Activated gamma-delta T cell (primary cell): ENCODE data around the gene SLC26A9.

Experiments used
- DNase-seq: peaks from one replicate; lab custom pipeline; 2025; lab: John Stamatoyannopoulos, UW

SLC26A9 gene

GRCh38 chr1:205972491-205973168, 29.4 kb upstream of the SLC26A9 start:
- no peak for DNase-seq

GRCh38 chr1:205972081-205972480, 28.8 kb upstream of the SLC26A9 start:
- no peak for DNase-seq

GRCh38 chr1:205971082-205971481, 27.8 kb upstream of the SLC26A9 start:
- no peak for DNase-seq

GRCh38 chr1:205970486-205970885, 27.2 kb upstream of the SLC26A9 start:
- DNase-seq = no peak

- DNase-seq = no peak
These were observed 26.0 kb upstream of the SLC26A9 start for GRCh38 chr1:205969229-205969628.

- DNase-seq = no peak
These were observed 24.5 kb upstream of the SLC26A9 start for GRCh38 chr1:205967554-205968335.

GRCh38 chr1:205965036-205965884, 22.0 kb upstream of the SLC26A9 start:
- DNase-seq = no peak

GRCh38 chr1:205963352-205964155, 20.3 kb upstream of the SLC26A9 start:
- DNase-seq = no peak

GRCh38 chr1:205962821-205963221, 19.6 kb upstream of the SLC26A9 start:
- no peak for DNase-seq

GRCh38 chr1:205961991-205962820, 18.9 kb upstream of the SLC26A9 start:
- DNase-seq = no peak

- DNase-seq = no peak
These were observed 18.1 kb upstream of the SLC26A9 start for GRCh38 chr1:205961405-205961804.

GRCh38 chr1:205959789-205960188, 16.5 kb upstream of the SLC26A9 start:
- no peak for DNase-seq

- no peak for DNase-seq
These were observed 12.2 kb upstream of the SLC26A9 start for GRCh38 chr1:205955499-205955898.

GRCh38 chr1:205954819-205955404, 11.7 kb upstream of the SLC26A9 start:
- no peak for DNase-seq

GRCh38 chr1:205951746-205952145, 8.5 kb upstream of the SLC26A9 start:
- no peak for DNase-seq

GRCh38 chr1:205950826-205951549, 7.7 kb upstream of the SLC26A9 start:
- no peak for DNase-seq

GRCh38 chr1:205950280-205950679, 7.0 kb upstream of the SLC26A9 start:
- no peak for DNase-seq

GRCh38 chr1:205949753-205950152, 6.5 kb upstream of the SLC26A9 start:
- DNase-seq = no peak

GRCh38 chr1:205948886-205949285, 5.6 kb upstream of the SLC26A9 start:
- DNase-seq = no peak

- no peak for DNase-seq
These were observed 4.8 kb upstream of the SLC26A9 start for GRCh38 chr1:205948039-205948438.
